Fibroblast of villous mesenchyme (primary cell): ENCODE measurements around the gene MAP3K3. TPM values are rescaled to one million over a fixed set of nuclear protein-coding genes. Genes with fewer than 3 reads are reported as not detected.

Source experiments
- DNase-seq: peaks from one replicate; pipeline ENCODE4 v3.0.0-alpha.2; 2010; ENCODE audit warnings: low read depth
- H3K4me3 ChIP-seq: 2 replicates; pipeline ENCODE4 v1.5.1; 2011; ENCODE audit warnings: low read depth, mild to moderate bottlenecking, low read length
- total RNA-seq: library from RNA; depleted of rRNA; stranded (reverse); fragments of >200 nt; gene quantifications from 2 replicates; pipeline ENCODE4 v1.2.3, GENCODE V29; 2012
- TF ChIP-seq, protein P1 (sequence below): IDR thresholded peaks from 2 replicates; pipeline ENCODE4 v1.5.1; 2012; ENCODE audit warnings: low read depth, mild to moderate bottlenecking, low read length; ENCODE audit not compliant: insufficient read depth

Gene MAP3K3
- total RNA-seq, 1 donor = 34.1 TPM

DNA sequence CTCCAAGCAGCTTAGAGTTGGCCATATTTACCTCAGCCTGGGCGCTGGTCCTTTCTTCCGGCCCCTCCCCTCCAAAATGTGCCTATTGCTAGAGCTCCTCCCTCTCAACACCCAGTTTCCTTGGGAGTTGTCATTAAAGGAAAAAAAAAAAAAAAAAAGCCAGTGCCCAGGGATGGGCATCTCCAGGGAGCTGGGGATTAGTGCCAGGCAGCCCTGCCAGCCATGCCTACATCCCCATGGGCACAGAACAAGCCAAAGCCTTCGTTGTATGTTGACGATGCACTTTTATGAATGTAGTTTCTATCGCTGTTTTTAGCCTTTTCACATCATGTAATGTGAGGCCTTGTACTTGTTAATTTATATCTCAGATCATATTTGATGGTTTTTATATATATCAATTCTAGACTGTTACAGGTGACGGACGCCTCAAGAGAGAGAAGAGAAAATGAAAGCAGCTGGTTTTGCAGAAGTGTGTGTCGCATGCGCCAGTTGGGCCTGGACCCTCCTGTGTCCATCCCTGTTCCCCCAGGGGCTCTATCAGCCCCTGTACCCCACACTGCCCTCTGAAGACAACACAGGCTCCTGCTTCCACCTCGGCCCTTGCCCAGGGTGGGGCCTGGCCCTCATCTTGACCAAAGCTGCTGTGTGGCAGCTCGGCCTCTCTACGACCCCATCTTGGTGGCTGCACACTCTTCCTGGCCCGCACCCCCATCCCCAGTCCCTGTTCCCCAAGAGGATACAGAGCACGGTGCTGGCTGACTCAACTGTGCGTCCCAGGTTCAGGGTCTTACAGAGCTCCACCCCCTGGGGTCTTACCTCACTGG is 72.9 kb downstream of the MAP3K3 start:
- no peak overlapping the region for H3K4me3 ChIP-seq
- TF ChIP-seq, protein P1, sequence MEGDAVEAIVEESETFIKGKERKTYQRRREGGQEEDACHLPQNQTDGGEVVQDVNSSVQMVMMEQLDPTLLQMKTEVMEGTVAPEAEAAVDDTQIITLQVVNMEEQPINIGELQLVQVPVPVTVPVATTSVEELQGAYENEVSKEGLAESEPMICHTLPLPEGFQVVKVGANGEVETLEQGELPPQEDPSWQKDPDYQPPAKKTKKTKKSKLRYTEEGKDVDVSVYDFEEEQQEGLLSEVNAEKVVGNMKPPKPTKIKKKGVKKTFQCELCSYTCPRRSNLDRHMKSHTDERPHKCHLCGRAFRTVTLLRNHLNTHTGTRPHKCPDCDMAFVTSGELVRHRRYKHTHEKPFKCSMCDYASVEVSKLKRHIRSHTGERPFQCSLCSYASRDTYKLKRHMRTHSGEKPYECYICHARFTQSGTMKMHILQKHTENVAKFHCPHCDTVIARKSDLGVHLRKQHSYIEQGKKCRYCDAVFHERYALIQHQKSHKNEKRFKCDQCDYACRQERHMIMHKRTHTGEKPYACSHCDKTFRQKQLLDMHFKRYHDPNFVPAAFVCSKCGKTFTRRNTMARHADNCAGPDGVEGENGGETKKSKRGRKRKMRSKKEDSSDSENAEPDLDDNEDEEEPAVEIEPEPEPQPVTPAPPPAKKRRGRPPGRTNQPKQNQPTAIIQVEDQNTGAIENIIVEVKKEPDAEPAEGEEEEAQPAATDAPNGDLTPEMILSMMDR = no peak
- no peak for DNase-seq

DNA sequence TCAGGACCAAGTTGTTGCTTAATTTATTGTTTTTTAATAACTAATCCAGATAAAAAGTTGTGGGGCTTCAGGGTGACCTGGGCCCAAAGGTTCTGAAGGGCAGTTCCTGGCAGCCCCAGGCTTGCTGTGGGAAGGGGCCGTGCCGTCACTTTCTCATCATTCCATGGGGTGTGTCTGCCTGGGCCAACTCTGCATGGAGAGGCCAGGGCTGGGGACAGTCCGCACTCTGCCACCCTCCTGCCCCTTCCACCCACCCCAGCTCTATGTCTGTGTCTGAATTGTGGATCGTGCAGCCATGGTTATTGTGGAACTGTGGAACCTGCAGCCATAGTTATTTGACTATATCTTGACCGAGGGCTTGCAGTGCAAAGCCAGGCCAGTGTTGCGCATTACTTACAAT is 73.7 kb downstream of the MAP3K3 start:
- TF ChIP-seq, protein P1 = no peak
- no peak overlapping the region for H3K4me3 ChIP-seq
- no peak for DNase-seq

DNA sequence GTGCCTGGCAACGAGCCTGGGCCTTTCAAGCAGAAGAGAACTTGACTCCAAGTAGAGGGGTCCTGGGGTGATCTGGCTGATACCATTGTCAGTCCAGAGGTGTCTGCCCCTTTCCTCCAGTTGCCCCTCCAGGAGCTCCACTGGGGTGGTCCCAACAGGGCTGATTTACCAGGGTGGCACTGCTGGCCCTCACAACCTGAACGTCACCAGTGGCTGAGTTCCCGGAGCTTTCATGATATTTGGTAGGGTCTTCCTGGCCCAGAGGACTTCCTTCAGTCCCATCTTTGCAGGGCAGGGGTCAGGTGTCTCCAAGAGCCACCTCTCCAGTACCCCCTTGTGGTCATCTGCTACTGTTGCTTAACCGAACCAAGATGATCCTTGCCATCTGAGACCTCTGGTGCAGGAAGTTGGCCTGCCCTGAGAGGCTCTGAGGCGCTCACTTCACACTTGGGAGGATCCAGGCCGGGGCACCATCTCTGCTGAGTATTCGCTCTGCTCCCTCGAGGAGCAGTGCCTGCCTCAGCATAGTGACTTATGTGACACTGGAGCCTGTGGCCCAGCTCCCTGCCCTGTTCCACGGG is 74.3 kb downstream of the MAP3K3 start:
- no peak overlapping the region for H3K4me3 ChIP-seq
- TF ChIP-seq, protein P1 = peak; percentile 44
- DNase-seq = peak; percentile 34

DNA sequence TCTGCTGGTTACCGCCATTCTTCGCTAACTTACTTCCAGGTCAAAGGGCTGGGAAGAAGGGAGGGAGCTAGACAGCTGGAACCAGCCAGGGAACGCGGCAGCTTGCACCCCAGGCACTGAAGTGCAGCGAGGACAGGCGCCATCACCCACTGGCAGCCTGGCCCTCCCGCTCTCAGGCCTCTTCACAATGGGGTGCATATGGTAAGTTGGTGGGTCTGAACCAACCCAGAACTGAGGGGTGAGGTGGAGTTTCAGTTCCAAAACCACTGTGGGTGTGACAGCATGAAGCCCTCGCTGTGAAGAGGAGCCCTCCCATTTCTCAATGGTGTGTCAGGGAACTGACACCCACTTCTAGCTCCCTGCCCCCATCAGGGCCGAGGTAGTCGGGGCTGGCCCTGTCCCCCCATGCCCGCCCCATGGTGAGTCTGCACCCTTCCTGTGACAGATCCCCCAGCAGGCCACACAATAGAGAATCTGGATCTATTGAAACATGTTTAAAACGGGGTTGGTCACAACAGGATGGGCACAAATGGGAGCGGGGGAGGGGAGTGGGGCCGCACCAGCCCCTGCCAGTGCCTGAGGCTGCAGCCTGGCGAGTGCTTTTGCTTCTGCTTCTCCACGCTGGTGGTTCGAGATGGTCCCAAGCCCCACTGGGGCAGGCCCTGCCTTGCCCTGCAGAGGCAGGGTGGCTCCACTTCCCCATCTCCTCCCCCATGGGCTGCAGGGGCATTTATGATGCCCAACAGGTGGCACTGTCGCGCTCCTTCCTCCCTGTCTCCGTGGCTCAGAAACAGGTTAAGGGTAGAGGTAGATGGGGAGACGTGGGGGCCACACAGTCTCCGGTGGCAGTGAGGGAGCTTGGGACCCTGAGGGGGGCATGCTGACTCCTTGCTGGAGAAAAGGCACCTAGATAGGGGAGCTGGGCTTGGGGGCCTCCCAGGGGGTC is 75.4 kb downstream of the MAP3K3 start:
- DNase-seq = peak; percentile 14

DNA sequence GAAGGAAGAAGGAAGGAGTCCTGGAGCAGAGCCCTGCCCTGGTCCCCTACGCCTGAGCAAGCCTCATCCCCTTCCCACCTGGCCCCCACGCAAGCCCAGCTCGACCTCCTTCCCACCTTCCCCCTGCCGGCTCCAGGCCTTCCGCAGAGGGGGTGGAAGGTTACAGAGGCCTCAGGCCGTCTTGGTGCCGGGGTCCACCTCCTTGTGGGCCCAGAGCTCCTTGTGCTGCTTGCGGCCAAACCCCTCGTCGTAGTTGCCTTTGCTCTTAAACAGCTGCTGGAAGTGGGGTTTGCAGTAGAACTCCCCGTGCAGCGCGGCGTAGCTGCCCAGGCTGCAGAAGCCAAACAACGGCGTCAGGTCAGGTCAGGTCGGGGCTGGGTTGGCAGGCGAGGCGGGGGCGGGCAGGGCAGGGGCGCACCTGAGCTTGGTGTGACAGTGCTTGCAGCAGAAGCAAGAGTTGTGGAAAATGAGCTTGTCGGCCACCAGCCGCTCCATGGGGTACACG is 76.2 kb downstream of the MAP3K3 start:
- DNase-seq = no peak
- TF ChIP-seq, protein P1 = no peak
- H3K4me3 ChIP-seq = peak overlapping the region; percentile 57

More for the DNA sequence above, 75.4 kb downstream of the MAP3K3 start:
- TF ChIP-seq, protein P1 = peak; percentile 45
- H3K4me3 ChIP-seq = no peak overlapping the region

DNA sequence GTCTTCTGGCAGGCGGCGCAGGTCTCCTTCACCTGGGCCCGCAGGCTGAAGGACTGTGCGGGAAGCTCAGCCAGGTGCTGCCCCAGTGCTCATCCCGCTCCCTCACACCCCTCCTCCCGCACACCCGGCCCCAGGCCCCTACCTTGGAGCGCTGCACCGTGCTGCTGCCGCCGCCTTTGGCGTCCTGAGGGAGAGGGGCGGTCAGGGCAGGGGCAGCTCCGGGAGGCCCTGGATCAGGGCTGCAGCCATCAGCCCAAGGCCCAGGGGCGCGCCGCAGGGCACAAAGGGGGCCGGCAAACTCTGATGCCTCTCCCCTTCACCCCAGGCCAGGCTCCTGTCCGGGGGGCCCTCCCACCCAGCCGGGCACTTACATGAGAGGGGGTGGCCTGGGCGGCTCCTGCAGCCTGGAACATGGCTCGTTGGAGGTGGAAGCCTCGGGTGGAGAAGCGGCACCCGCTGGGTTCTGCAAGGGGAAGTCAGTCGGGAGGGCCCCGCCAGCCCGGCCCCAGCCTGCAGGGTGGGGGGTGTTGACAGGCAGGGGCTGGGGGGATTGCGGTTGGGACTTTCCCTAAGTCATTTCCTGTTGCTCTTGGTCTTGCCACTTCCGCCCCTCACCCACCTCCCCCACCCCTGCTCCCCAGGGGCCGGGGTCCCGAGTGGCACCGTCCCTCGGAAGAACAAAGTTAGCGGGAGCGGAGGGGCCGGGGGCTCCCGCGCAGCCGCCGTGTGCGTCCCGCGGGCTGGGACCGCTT is 76.8 kb downstream of the MAP3K3 start:
- TF ChIP-seq, protein P1 = no peak
- peak; percentile 28 for DNase-seq
- peak overlapping the region; percentile 57 for H3K4me3 ChIP-seq
